ENCODE measurements around the gene APBA2. TPM values are rescaled to one million over a fixed set of nuclear protein-coding genes. Genes with fewer than 3 reads are reported as not detected.

APBA2 gene
- total RNA-seq, 4 donors from 2014 or later, result 2.3 to 15.0 (median 4.6) TPM; not detected in 1

DNA sequence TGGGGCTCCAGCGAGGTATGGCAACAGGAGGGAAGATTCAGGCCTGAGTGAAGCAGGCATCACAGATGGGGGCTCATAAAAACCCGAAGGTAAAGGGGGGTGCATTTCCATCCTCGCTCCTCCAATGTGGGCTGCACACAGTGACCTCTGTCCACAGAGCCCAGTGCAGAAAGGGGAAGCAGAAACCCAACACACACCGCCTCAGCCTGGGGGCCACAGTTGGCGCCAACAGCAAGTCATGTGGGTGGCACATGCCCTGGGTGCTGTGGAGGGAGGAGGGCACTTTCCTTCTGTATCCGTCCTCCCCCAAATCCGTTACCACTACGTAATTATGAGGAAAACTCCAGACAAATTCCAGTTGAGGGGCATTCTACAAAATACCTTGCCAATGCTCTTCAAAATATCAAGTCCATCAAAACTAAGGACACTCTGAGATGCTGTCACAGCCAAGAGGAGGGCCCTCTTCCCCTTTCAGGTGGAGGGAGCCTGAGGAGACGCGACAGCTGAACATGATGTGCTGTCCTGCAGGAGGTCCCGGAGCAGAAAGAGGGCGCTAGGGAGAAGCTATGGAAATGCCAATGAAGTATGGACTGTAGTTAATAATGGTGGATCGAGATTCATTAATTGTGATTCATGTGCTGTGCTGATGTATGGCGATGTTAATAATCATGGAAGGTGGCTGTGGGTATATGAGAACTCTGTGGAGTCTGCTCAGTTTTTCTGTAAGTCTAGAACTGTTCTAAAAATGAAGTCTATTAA is 16.4 kb downstream of the APBA2 start:
- Histone ChIP-seq H3K36me3 (no peaks in the 10 kb centered on the region), H3K9me3 (no peaks in the 10 kb centered on the region), H3K4me3 (no peak overlapping the region), H3K4me1 (no peaks in the 10 kb centered on the region), H3K27me3 (no peaks in the 10 kb centered on the region), H3K27ac (no peak overlapping the region)
- intact Hi-C loops (cut with DNase I; ENCODE audit: low total_unique reads), result no loop called here
- TF ChIP-seq CTCF (IDR thresholded peaks at IDR 0.05), result no peak
- TF ChIP-seq POLR2A (IDR thresholded peaks at IDR 0.05), result no peak
- no peak for DNase-seq

GRCh38 chr15:28902856-28903255 is 17.1 kb downstream of the APBA2 start:
- intact Hi-C loops (cut with DNase I; ENCODE audit: low total_unique reads), result no loop called here
- no peak for DNase-seq
- TF ChIP-seq POLR2A (IDR thresholded peaks at IDR 0.05) (no peak), CTCF (IDR thresholded peaks at IDR 0.05) (no peak)
- no peaks in the 10 kb centered on the region for H3K9me3 ChIP-seq
- no peak overlapping the region for H3K27ac ChIP-seq
- no peaks in the 10 kb centered on the region for H3K36me3 ChIP-seq
- H3K4me1 ChIP-seq, result no peaks in the 10 kb centered on the region
- no peaks in the 10 kb centered on the region for H3K27me3 ChIP-seq
- no peak overlapping the region for H3K4me3 ChIP-seq

DNA sequence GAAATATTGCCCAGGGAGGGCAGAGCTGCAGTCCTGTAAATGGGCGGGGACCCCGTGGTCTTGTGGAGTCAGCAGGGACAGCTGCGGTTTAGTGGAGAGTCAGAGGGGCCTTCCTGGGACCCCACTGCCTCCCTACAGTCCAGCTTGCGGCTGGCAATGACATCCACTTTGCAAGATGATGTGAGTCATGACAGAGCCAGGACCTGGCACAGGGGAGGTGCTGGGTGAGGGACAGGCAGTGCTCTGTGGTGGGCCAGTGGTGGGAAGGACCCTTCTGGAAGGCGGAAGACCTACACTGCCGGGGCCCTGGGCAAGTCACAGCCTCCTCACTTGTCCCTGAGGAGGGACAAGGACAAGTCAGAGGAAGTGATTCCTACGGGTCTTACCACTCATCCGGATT is 17.8 kb downstream of the APBA2 start:
- H3K27me3 ChIP-seq, result no peaks in the 10 kb centered on the region
- TF ChIP-seq POLR2A (IDR thresholded peaks at IDR 0.05) (no peak), CTCF (IDR thresholded peaks at IDR 0.05) (no peak)
- intact Hi-C loops (cut with DNase I; ENCODE audit: low total_unique reads), result no loop called here
- no peaks in the 10 kb centered on the region for H3K36me3 ChIP-seq
- no peak overlapping the region for H3K27ac ChIP-seq
- no peaks in the 10 kb centered on the region for H3K4me1 ChIP-seq
- H3K9me3 ChIP-seq, result no peaks in the 10 kb centered on the region
- DNase-seq, result no peak
- H3K4me3 ChIP-seq, result no peak overlapping the region

- no peak for DNase-seq
- H3K36me3 ChIP-seq, result no peaks in the 10 kb centered on the region
- no peak overlapping the region for H3K4me3 ChIP-seq
- H3K4me1 ChIP-seq, result no peaks in the 10 kb centered on the region
- no peaks in the 10 kb centered on the region for H3K27me3 ChIP-seq
- intact Hi-C loops (cut with DNase I; ENCODE audit: low total_unique reads), result no loop called here
- no peaks in the 10 kb centered on the region for H3K9me3 ChIP-seq
- no peak overlapping the region for H3K27ac ChIP-seq
- TF ChIP-seq CTCF (IDR thresholded peaks at IDR 0.05) (no peak), POLR2A (IDR thresholded peaks at IDR 0.05) (no peak)
These were observed 18.2 kb downstream of the APBA2 start for GRCh38 chr15:28904003-28904402.

GRCh38 chr15:28904541-28905315 is 19.0 kb downstream of the APBA2 start:
- Histone ChIP-seq H3K9me3 (no peaks in the 10 kb centered on the region), H3K4me1 (no peaks in the 10 kb centered on the region), H3K27me3 (no peaks in the 10 kb centered on the region), H3K36me3 (no peaks in the 10 kb centered on the region), H3K4me3 (no peak overlapping the region), H3K27ac (no peak overlapping the region)
- intact Hi-C loops (cut with DNase I; ENCODE audit: low total_unique reads), result no loop called here
- DNase-seq, result no peak
- no peak for TF ChIP-seq POLR2A (IDR thresholded peaks at IDR 0.05)
